K562 (cell line): ENCODE measurements around the gene C22orf39. TPM values are rescaled to one million over a fixed set of nuclear protein-coding genes. Genes with fewer than 3 reads are reported as not detected.

Experiments used
- CCNT2 ChIP-seq: IDR thresholded peaks from 2 replicates; pipeline ENCODE4 v1.6.1; 2011; ENCODE audit warnings: borderline replicate concordance, low read depth, mild to moderate bottlenecking, moderate library complexity, mixed read lengths, low read length; ENCODE audit not compliant: insufficient read length; ENCODE audit errors: extremely low read depth
- CSDE1 ChIP-seq, 2 experiments: fragments of 450-650 bp; IDR thresholded peaks; 2 replicates each; pipeline ENCODE4 v1.6.1; 2016; ENCODE audit warnings: mild to moderate bottlenecking in 1 of 2
- CUX1 ChIP-seq: fragments of 200-800 bp; sonication (Bioruptor generic); IDR thresholded peaks from 2 replicates; pipeline ENCODE4 v1.6.1; 2016; ENCODE audit warnings: missing genetic modification characterization, missing compliant biosample characterization
- HBP1 ChIP-seq: fragments of 450-650 bp; formaldehyde crosslinking; IDR thresholded peaks from 2 replicates; pipeline ENCODE4 v1.4.0; 2022; ENCODE audit warnings: missing genetic modification characterization
- HDAC3 ChIP-seq: fragments of 450-650 bp; IDR thresholded peaks from 2 replicates; pipeline ENCODE4 v1.6.1; 2018; ENCODE audit warnings: borderline replicate concordance, mild to moderate bottlenecking, moderate library complexity; ENCODE audit not compliant: partially characterized antibody
- MAFK ChIP-seq: IDR thresholded peaks from 2 replicates; pipeline ENCODE4 v1.6.1; 2011; ENCODE audit warnings: low read length, improper control_type of control experiment
- MBD2 ChIP-seq: sonication (generic); IDR thresholded peaks from 2 replicates; pipeline ENCODE4 v1.6.1; 2016; ENCODE audit warnings: low read depth, borderline replicate concordance
- NFXL1 ChIP-seq: fragments of 450-650 bp; formaldehyde crosslinking; IDR thresholded peaks from 2 replicates; pipeline ENCODE4 v1.4.0; 2021; ENCODE audit warnings: mild to moderate bottlenecking
- TAF15 ChIP-seq: fragments of 200-400 bp; formaldehyde crosslinking; IDR thresholded peaks from 2 replicates; pipeline ENCODE4 v1.6.1; 2017; ENCODE audit warnings: mild to moderate bottlenecking, low read depth, low read length, moderate library complexity
- XRCC4 ChIP-seq: IDR thresholded peaks from one replicate; pipeline ENCODE4 v1.6.1; 2011; ENCODE audit not compliant: insufficient read depth, insufficient read length; ENCODE audit errors: extremely low read depth
- ZNF184 ChIP-seq: sonication (generic); formaldehyde crosslinking; IDR thresholded peaks from 2 replicates; pipeline ENCODE4 v1.5.0; 2020; ENCODE audit warnings: missing genetic modification reagents
- ZNF217 ChIP-seq: sonication (generic); formaldehyde crosslinking; IDR thresholded peaks from 2 replicates; pipeline ENCODE4 v1.8.0; 2022; ENCODE audit warnings: mild to moderate bottlenecking, missing genetic modification reagents
- ZNF277 ChIP-seq: fragments of 250-450 bp; sonication (Bioruptor Pico); IDR thresholded peaks from 2 replicates; pipeline ENCODE4 v1.8.0; 2022; ENCODE audit warnings: inconsistent platforms, mild to moderate bottlenecking, moderate library complexity, borderline replicate concordance
- ZNF347 ChIP-seq: fragments of 450-650 bp; formaldehyde crosslinking; IDR thresholded peaks from 2 replicates; pipeline ENCODE4 v1.4.0; 2020; ENCODE audit warnings: low read depth, mild to moderate bottlenecking, moderate library complexity
- ZNF384 ChIP-seq: IDR thresholded peaks from 2 replicates; pipeline ENCODE4 v1.6.1; 2012; ENCODE audit warnings: low read depth, low read length, improper control_type of control experiment
- ZNF668 ChIP-seq: fragments of 250-450 bp; sonication (Bioruptor Pico); IDR thresholded peaks from 2 replicates; pipeline ENCODE4 v1.8.0; 2022; ENCODE audit warnings: mild to moderate bottlenecking, inconsistent platforms
- polyA plus RNA-seq, 8 experiments: library from polyadenylated mRNA; depleted of rRNA in 4 of 8; stranded (reverse) in 5 of 8; unstranded in 3 of 8; fragments of >200 nt; fragmentation: Nextera tagmentation in 2 of 8; fragmentation: Illumina TruSeq in 1 of 8; extraction: Ambion mirVana in 2 of 8; extraction: Trizol in 1 of 8; gene quantifications; 2 replicates each; pipeline versions ENCODE4 v1.2.1 to v1.2.3, GENCODE V29; 2011 to 2014; ENCODE audit warnings: inconsistent platforms in 1 of 8, missing spikeins in 1 of 8
- total RNA-seq, 7 experiments: library from RNA; depleted of rRNA in 6 of 7; stranded (reverse); fragments of >200 nt in 6 of 7; fragmentation: Illumina TruSeq in 2 of 7; extraction: Trizol in 2 of 7; gene quantifications; 2 replicates each; pipeline versions ENCODE4 v1.2.1 to v1.2.3, GENCODE V29; 2011 to 2021; ENCODE audit warnings: low replicate concordance in 1 of 7

Gene C22orf39
- total and polyA plus RNA-seq, 9 of the 15 experiments (the other 6 are each of a cell fraction or from before 2014, with no cell fraction given), result 20.4 to 139 (median 66.8) TPM

- TF ChIP-seq CUX1 (CRISPR knock-in tag), result peak; percentile 96
- TF ChIP-seq MBD2, result no peak
- TF ChIP-seq NFXL1, result no peak
- TF ChIP-seq TAF15, result no peak
- no peak for TF ChIP-seq ZNF184 (CRISPR knock-in tag)
- no peak for TF ChIP-seq HBP1 (CRISPR knock-in tag)
- TF ChIP-seq CSDE1 (IDR thresholded peaks at IDR 0.05), result no peak
- no peak for TF ChIP-seq ZNF384
- no peak for TF ChIP-seq ZNF217 (CRISPR knock-in tag)
- TF ChIP-seq MAFK, result peak; percentile 2; the same call in 1 of the 2 replicates
- TF ChIP-seq ZNF277 (CRISPR knock-in tag), result no peak
- TF ChIP-seq ZNF668 (CRISPR knock-in tag), result no peak
- peak; percentile 89 for TF ChIP-seq CCNT2
- TF ChIP-seq ZNF347 (CRISPR knock-in tag), result no peak
- no peak for TF ChIP-seq XRCC4
- peak; percentile 83 for TF ChIP-seq HDAC3
Measured at GRCh38 chr22:19407649-19408606, 39.6 kb downstream of the C22orf39 start (continued).
